ENCODE results near the gene SDHC.

The SDHC gene, protein sequence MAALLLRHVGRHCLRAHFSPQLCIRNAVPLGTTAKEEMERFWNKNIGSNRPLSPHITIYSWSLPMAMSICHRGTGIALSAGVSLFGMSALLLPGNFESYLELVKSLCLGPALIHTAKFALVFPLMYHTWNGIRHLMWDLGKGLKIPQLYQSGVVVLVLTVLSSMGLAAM

DNA sequence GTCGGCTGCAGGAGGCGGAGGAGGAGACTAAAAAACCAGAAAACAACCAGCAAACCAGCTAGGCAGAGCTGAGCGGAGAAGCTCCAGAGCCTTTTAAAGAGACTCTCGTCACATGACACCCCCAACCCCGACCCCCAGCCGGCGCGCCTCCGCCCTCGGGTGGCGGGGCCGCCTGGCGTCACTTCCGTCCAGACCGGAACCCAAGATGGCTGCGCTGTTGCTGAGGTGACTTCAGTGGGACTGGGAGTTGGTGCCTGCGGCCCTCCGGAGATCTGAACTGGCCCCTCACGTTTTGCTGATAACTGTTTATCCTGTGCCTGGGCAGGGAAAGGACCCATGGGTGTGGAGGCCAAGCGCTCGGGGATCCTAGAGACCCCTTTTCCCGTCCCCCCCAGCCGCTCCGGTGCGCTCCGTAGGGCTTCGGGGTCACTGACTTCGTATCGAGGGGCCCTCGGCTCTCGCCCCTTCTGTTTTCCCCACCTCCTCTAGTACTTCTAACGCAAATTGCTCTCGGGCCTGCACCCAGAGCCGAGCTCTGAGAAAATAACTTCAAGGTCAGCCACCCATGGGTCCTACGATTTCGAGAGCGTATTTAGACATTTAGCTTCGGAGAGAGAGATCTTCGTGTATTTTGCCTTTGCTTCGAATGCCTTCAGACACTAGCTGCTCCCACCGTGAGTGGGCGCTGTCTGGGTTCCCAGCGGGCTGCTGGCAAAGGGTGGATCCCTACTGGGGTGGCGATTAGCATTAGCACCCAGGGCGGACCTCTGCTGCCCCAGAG lies at the start of gene SDHC:
SDHC (plus strand) TSS at position 181 of the 781 bp plus-strand sequence; CDS start at position 206, 25 bp downstream.
- peak; percentile 87 to 94 (median 91) for DNase-seq

DNA sequence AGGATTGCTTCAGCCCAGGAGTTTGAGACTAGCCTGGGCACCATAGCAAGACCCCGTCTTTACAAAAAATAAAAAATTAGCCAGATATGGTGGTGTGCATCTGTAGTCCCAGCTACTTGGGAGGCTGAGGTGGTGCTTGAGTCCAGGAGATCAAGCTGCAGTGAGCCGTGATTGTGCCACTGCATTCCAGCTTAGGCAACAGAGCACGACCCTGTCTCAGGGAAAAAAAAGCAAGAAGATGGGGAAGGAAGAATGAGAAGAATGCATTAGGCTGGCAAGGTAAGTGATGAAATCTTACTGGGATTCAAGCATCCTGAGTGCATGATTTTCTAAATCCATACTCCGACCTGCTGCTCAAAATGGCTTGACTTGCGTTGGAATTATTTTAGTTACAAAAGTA lies 48.9 kb upstream of the SDHC start:
- DNase-seq, result no peak

DNA sequence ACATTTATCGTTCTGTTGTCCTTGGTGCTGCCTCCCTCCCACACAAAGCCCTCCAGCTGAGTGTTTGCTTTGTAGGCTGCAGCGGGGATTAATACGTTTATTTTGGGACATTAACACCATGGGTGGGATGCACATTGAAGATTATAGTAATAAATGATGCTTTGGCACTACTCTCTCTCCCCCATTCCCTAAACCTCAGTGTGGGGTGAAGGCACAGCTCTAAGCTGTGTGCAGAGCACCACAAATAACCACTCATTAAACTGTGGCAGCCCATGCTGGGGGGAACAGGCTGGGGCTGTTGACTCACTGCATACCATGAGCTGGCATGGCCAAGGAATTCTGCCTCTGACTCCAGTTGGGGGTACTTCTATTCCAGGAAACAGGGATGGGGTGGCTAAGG lies 48.0 kb upstream of the SDHC start:
- no peak for DNase-seq

DNA sequence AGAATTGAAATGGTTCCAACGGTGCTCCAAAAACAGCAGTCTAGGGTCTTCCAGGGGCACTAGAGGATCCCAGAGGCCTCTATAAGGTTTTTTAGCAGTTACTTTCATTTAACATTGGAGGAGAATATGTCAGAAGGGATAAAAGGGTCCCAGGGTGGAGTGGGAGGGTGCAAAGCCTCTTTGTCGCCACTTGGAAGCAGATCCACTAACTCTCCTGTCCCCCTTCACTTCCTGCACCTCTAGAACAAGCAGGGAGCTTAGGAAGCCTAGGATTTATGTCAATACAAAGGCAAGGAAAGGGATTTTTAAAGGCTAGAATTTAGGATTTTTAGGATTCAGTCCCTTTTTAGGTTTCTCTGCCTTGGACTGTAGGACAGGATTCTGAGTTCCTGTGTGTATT lies 47.3 kb upstream of the SDHC start:
- no peak for DNase-seq

DNA sequence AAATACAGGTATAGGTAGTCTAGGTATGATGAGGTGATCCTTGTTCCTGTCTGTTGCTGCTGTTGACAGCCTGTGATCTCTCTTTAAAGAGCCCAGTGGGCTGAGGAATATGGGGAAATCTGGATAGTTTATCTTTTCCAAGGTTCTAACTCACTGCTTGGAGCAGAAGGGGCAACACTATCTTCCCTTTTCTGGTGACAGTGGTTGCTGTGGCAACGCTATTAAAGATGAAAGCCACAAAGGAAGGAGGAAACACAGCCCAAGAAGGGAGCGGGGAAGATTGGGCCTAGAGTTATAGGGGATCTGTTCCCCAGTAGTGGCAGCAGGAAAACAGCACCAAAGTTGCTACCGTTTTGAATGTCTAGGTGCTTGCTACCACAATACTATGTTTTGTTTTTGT lies 46.9 kb upstream of the SDHC start:
- peak; percentile 51 to 64 (median 57) for DNase-seq

DNA sequence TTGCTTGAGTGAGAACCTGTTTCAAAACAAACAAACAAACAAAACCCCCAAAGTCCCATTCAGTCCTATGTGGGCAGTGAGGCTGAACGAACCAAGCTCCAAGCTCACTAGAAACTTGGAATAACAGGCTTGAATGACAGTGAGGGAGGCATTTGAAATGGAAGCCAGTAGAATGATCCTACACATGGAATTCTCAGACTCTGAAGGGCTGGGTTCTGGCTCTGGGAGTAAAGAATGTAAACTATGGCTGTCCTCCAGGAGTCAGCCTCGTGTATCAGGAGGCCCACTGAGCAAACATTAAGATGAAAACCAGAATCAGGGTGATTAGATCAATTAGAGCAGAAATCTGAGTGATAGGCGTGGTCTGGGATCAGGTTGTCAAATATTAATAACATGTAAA lies 40.8 kb upstream of the SDHC start:
- no peak for DNase-seq

DNA sequence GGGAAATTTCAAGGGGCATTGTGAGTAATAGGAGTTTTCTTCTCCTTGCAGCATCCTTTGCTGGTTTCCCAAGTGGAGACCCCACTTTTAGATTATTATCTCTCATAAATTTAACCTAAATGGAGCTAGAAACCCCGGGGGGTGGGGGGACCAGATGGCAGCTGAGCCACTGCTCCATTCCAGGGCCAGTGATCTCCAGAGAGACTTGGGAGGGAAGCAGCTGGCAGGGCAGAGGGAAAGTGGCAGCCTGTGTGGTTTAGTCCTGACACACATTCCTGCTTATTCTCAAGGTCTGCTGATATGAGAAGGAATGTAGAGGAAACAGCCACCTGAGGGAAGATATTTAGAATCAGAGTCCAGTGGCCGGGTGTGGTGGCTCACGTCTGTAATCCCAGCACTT lies 39.3 kb upstream of the SDHC start:
- DNase-seq, result no peak

DNA sequence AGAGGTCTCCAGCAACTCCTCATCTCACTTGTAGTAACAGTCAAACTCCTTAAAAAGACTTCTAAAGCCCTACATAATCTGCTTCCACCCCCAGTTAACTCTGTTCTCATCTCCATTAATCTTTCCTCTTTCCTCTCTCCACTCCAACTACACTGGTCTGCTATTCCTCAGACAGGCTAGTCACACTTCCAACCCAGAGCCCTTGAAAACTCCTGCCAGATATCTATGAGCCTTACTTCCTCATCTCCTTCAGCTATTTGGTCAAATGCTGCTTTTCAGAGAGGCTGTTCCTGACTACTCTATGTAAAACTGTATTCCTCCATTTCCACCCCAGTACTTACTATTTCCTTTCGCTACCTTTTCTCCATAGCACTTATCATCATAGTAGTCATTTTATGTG lies 31.2 kb upstream of the SDHC start:
- peak in 1 of 3 donors; percentile 44 for DNase-seq

DNA sequence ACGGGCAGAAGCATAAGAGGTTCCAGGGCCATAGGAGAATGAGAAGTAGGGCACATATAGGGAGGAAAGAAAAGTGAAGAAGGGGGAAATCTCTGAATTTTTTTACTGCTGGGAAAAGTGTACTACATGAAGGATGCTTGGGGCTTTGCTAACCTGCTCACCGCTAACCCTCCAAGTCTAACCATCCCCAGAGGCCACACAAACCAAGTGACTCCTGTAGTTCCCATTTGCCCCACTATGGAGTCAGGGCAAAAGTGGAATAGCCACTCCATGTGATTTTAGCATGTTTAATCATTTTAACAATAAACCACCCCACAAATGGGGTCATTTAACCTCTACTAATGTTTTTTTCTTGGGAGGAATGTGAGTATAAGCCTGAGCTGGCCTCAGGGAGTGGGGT lies 29.1 kb upstream of the SDHC start:
- no peak for DNase-seq

DNA sequence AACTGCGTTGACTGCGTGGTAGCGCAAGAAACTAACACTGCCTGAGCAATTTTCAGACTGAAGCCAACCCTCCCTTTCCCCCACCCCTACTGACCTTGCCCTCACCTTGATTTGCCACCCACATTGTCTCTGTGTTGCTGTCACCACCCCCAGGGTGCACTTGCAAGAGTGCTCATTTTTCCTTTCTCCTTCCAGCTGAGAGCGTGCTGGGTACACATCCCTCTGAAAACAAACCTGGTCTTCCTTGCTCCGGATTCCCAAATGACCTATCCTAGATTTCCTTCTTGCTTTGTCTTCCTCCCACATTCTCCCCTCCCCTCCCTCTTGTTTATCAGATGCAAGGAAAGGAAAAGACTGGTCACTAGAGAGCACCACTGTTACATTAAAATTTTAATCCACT lies 28.7 kb upstream of the SDHC start:
- DNase-seq, result no peak

DNA sequence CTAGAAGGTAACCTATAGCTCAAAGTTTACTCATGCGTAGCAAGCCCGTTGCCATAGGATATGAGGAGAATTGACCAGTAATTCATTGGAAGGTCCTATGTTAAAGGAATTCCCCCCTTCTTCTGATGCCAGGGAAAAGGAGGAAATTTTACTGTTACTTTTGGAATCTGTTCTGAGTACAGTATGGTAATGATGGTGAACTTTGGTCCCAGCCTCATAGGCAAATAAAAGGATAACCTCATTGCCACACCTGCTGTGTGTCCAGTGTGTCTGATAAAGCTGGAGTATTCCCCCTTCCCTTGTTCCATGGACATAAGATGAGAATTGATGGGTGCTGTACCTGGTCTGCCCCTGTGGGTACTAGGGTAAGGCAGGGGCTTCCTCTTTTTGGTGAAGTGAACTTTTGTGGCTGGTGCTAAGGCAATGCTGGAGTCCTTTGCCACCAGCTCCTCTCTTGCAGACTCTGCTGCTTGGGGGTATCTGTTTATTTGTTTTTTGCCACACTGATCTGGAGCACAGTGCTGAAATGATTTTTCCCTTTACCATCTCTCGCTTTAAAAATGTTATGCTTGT lies 26.6 kb upstream of the SDHC start:
- DNase-seq, result no peak

DNA sequence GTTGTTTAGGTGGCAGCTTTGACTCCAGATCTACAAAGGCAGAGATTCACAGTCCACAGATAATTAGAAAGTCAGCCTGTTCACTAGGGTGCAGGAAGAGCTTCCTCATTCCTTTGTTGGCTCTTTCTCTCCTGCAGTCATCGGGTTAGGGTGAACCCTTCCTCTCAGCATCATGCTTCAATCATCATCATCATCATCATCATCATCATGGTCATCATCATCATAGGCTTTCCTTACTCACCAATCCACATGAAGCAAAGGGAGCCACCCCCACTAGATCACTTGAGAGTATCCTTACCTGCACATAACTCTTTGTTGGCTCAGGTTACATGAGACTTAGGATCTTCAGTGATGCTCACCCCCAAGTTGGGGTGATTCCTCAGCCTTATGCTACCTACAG lies 23.4 kb upstream of the SDHC start:
- no peak for DNase-seq

DNA sequence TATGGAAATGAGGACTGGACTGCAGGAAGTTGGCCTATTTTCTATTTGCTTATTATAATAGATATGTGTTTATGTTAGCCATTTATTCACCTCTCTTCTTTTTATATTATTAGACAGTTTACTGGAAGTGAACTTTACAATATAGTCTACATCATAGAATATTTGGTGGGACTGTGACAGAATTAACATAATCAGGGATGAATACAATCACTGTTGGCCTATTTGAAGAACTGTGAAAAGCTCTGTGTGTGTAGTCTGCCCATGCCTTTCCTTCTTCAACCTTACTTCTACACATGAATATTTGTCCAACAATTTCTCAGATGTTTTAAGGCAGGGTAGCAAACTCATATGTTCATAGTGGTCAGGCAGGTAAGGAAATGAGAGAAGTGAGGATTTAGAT lies 16.8 kb upstream of the SDHC start:
- DNase-seq, result no peak

DNA sequence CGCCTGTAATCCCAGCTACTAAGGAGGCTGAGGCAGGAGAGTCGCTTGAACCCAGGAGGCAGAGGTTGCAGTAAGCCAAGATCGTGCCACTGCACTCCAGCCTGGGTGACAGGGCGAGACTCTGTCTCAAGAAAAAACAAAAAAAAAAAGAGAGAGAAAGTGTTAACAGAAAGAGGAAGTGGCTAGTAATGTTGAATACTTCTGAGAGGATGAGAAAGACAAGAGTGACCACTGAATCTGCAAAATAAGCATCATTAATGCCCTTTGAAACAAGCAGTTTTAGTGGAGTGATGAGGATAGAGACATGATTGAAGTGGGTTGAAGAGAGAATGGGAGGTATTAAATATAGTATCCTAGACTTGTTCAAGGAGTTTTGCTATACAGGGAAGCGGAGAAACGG lies 16.1 kb upstream of the SDHC start:
- peak; percentile 28 to 77 (median 71) for DNase-seq

DNA sequence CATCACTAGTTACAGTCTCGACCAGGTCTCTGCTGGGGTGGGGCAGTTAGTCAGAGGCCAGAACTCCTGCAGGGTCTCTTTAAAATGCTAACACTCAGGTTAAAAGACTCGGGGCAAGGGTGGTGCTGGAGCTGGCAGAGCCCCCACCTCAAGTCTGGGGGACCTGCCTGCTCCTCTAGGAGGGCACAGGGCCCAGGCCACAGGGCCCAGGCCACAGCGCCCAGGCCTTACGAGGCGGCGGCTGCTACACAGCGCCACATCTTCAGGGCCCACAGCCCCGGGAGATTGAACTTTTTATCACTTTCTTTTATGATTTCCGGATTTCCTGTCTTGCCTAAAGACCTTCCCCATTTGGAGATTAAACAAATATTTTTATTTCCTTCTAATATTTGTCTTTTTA lies 14.8 kb upstream of the SDHC start:
- DNase-seq, result no peak

DNA sequence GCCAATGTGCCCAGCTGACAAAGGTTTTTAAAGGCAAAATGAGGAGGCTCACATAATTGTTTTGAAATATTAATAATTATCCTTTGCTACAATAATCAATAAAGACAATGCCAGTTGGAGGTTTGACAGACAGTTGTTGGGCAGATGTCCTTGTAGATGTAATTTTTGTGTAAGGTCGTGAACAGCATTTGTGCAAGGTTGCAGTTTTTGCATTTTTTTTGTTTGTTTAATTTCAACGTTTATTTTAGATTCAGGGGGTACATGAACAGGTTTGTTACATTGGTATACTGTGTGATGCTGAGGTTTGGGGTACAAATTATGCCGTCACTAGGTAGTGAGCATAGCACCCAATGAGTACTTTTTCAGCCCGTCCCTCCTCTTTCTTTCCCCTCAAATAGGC lies 13.7 kb upstream of the SDHC start:
- DNase-seq, result no peak

DNA sequence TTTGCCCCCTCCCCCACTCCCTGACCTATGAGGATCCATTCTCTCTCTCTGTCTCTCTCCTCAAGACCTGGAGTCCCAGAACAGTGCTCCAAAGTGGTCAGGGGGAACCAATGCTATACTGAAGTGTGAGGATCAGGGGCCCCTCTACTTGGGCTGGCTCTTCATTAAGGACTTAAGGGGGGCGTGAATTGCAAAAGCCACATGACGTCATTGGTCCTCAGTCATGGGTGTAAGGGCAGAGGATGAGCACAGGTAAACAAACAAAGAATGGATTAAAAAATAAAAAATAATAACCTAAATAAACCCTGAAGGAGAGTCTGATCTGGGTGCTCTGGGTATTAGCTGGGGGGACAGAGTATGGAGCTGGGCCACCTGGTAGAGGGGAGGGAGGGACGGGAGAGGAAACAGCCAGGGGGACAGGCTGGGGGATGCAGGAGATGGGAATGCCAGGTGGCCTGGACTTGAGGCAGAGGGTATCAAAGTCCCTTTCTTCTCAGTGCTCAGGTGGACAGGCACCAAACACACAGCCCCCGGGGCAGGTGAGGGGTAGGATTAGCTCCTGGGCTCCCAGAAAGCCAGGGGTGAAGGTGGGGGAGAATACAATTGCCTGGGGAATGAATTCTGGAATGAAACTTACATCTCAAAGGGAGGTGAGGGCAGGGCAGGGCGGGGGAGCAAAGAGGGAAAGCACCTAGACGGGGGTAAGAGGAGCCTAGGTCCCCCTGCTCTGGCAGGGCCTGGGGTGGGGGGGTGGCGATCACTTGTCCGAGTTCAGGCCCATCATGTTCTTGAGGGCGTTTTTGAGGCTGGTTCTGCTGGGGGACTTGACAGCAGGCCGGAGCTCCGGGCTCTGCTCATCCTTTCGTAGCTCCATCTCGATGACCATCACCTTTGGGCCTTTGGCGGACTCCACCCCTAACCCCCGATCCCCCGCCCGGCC lies 9.0 kb upstream of the SDHC start:
- DNase-seq, result no peak

DNA sequence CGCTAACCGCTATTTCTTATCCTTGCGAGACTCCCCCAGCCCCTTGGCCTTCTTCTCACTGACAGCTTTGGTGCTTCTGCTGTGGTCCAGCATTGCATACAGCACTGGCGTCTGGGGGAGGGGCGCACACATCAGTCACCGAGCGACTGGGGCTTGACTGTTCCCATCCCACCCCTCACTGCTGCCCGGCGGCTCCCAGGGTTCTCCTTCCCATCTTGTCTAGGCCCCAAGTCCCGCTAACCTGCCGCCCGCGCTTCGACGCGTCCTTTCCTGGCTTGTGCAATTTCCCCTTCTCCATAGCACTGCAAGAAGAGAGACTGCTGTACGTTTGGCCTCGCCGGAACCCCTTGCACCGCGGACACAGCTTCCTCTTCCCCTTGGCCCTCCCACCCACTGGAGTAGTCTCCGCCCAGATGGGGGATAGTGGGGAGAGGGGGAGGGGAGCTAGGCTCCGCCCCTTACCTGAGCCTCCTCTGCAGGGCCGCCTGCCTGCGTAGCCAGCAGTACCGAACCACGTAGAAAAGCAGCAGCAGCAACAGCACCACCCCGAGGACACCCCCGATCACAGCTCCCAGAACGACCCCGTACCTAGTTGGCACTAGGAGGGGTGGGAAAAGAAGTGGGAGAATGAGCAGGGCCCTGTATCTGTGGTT lies 8.2 kb upstream of the SDHC start:
- peak; percentile 91 to 93 (median 92) for DNase-seq

DNA sequence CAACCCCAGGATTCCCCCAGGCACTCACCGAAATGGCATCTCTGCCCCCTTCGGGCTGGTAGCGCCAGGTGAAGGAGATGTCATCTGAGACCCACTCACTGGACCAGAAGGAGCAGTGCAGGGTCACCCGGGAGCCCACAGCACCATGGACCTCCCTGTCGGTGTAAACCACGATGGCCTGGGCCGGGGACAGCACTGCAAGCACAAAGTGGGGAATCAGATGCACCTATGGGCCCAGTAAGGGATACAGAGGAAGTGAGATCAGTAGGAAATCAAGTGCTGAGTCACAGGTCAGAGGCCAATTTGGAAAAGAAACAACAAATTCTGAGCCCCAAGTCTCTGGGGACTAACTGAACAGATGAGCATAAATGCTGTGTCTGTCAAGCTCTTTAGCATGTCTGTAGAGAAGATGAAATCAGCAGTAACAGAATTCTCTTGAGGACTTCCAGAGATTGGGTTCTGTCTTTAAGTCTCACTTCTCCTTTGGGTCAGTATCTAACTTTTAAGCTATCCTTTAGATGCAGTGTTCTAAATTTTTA lies 6.9 kb upstream of the SDHC start:
- peak; percentile 43 to 50 (median 47) for DNase-seq

DNA sequence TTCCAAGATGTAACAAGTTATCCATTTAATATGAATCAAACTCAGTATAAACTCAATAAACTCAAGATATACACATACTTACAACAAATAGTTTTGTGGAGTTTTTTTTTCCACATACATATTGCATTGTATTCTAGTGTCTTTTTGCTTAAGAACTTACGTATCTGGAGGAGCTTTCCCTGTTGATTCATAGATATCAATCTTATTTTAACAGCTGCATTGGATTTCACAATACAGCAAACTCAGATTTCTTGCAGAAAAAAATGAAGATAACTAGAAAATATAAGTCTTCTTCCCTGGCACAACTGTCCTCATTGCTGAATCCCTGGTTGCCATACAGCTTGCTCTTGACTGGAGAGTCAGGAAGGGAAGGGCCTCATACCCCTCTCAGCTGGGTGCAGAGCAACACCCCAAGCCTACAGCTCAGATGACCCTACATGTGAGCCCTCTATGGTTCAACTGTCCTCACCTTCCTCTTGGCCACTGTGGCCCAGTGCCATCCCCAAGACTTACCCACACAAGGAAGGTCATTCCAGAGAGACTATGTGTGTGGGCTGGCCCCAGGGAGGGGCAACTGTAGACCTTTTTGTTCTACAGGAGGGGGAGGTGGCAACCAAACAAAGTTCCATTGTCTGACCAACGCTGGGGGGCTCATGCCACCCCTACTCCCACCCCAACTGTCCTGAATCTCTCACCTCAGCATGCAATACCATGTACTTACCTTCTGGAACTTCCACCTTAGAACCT lies 6.1 kb upstream of the SDHC start:
- no peak for DNase-seq

DNA sequence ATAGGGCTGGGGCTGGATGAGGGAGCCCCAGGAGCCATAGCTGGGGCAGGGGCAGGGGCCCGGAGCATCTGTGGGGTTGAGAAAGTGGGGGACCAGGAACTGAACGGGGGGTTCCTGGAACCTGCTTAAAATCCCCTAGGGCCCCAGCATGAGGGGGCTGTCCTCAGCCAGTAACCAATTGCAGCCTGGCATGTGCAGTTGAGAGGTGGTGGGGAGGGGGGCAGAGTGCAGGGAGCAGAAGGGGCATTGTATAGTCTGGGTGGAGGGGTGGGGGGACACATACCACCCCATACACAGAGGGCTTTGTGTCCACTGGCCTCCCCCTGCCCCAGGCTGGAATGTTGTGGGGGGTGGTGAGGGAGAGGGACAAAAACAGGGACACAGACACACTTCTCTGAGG lies 4.3 kb upstream of the SDHC start, which contains the start of gene MPZ:
MPZ (minus strand) TSS at position 101 of the 400 bp plus-strand sequence; CDS start at position 38, 63 bp downstream.
- DNase-seq, result no peak

Measured in suppressor macrophage treated with lipopolysaccharide for 1 hour (primary cell).